Common myeloid progenitor, CD34-positive (primary cell): Measurements from ENCODE around the gene FCN1.

ENCODE experiments used
- CTCF ChIA-PET: fragments of 350-600 bp; sonication (Branson Sonifier 250); formaldehyde crosslinking; loops from one replicate; lab custom pipeline; 2021; ENCODE audit warnings: antibody characterized with exemption; lab: Charles Lee
- POLR2A ChIA-PET: fragments of 350-600 bp; sonication (Branson Sonifier 250); formaldehyde crosslinking; loops from one replicate; lab custom pipeline; 2021; ENCODE audit warnings: antibody characterized with exemption; lab: Charles Lee
- DNase-seq, 3 donors: peaks; one replicate each; pipeline versions ENCODE4 v3.0.0 to v3.0.0-alpha.2; 2013
- H3K27ac ChIP-seq, 2 experiments: 1 replicate in 1 of 2; 2 replicates in 1 of 2; pipeline ENCODE4 v1.7.0; 2013; ENCODE audit warnings: inconsistent platforms in 2 of 2, low read length in 2 of 2, mild to moderate bottlenecking in 2 of 2, low read depth in 1 of 2, moderate library complexity in 1 of 2; ENCODE audit not compliant: severe bottlenecking in 2 of 2, insufficient read depth in 1 of 2, poor library complexity in 1 of 2
- H3K27me3 ChIP-seq, 5 experiments: replicated peaks in 2 of 5; 1 replicate in 3 of 5; 2 replicates in 2 of 5; pipeline versions ENCODE4 v1.6.1 to v1.7.0; 2013; ENCODE audit warnings: low read length in 4 of 5, mild to moderate bottlenecking in 2 of 5, moderate library complexity in 2 of 5, inconsistent platforms in 1 of 5; ENCODE audit not compliant: insufficient read depth in 5 of 5, control insufficient read depth in 4 of 5
- H3K36me3 ChIP-seq, 4 experiments: 1 replicate in 2 of 4; 2 replicates in 2 of 4; pipeline versions ENCODE4 v1.6.1 to v1.7.0; 2013; ENCODE audit warnings: low read length in 3 of 4, control low read depth in 1 of 4, mild to moderate bottlenecking in 1 of 4; ENCODE audit not compliant: control insufficient read depth in 4 of 4, insufficient read depth in 4 of 4
- H3K4me1 ChIP-seq, 4 experiments: 1 replicate in 3 of 4; 2 replicates in 1 of 4; pipeline versions ENCODE4 v1.6.1 to v1.7.1; 2013; ENCODE audit warnings: low read length in 3 of 4, mild to moderate bottlenecking in 3 of 4, control low read depth in 1 of 4, inconsistent platforms in 1 of 4, moderate library complexity in 1 of 4; ENCODE audit not compliant: control insufficient read depth in 4 of 4, insufficient read depth in 4 of 4; ENCODE audit errors: control extremely low read depth in 1 of 4
- H3K4me3 ChIP-seq, 7 experiments: 1 replicate in 4 of 7; 2 replicates in 3 of 7; pipeline versions ENCODE4 v1.5.1 to v1.7.0; 2013; ENCODE audit warnings: mild to moderate bottlenecking in 7 of 7, low read length in 6 of 7, moderate library complexity in 6 of 7, inconsistent platforms in 2 of 7, low read depth in 2 of 7, control low read depth in 1 of 7; ENCODE audit not compliant: insufficient read depth in 4 of 7, control insufficient read depth in 1 of 7; ENCODE audit errors: extremely low read depth in 1 of 7
- H3K9me3 ChIP-seq, 5 experiments: 1 replicate in 4 of 5; 2 replicates in 1 of 5; pipeline versions ENCODE4 v1.6.1 to v1.7.1; 2013; ENCODE audit warnings: low read length in 4 of 5, mild to moderate bottlenecking in 2 of 5, inconsistent platforms in 1 of 5, low read depth in 1 of 5, moderate library complexity in 1 of 5; ENCODE audit not compliant: control insufficient read depth in 4 of 5, insufficient read depth in 2 of 5; ENCODE audit errors: control extremely low read depth in 1 of 5
- WGBS: methylation state at CpG from one replicate; pipeline ENCODE4 v1.1.5; 2013; ENCODE audit not compliant: insufficient coverage; 5-methylcytosine and 5-hydroxymethylcytosine counted together

Gene FCN1

DNA sequence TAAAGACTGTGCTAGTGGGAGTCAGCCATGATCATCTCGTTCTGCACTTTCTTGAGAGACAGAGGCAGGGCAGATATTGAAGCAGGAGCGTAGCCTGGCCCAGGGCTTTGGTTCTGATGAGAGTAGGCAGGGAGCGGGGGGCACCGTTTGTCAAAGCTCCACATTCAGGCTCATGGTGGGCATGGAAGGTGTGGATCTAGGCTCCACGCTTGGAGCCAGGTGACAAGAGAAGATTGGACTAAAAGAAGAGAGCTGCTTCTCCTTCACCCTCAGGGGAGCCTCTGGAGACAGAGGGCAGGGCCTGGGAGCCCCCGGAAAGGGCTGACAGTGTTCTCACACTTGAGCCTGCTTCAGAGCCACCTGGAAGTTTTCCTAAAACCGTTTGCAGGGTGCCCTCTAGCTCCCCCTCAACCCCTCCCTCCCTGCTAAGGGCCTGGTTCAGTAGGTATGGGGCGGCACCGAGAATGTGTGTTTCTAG is 61.8 kb downstream of the FCN1 start:
- ChIA-PET CTCF (interaction anchor here (0.6 kb wide), 1 partner anchor 62 kb away, joined by 3 read pairs; no protein-coding TSS in a partner anchor), POLR2A (no interaction called here)
- Histone ChIP-seq H3K9me3 (peaks cover 0 to 6% (median 2%) of the 10 kb centered on the region in 5 experiments), H3K27ac (no peak overlapping the region), H3K27me3 (peaks cover 0 to 4% (median 0%) of the 10 kb centered on the region in 5 experiments), H3K36me3 (no peaks in the 10 kb centered on the region), H3K4me3 (no peak overlapping the region), H3K4me1 (peaks cover 0 to 6% (median 3%) of the 10 kb centered on the region in 4 experiments)
- DNase-seq = no peak
- WGBS = 100% methylated on average over 4 of the region's 9 CpGs
